GM12878 (cell line): ENCODE results near the gene ITGB5.

Experiments
- ATF2 ChIP-seq: IDR thresholded peaks from 2 replicates; pipeline ENCODE4 v1.6.1; 2012; ENCODE audit warnings: low read length, inconsistent platforms
- CEBPB ChIP-seq, 2 experiments: fragments of 150-350 bp in 1 of 2; IDR thresholded peaks; 2 replicates each; pipeline ENCODE4 v1.6.1; 2012 to 2014; ENCODE audit warnings: low read depth in 2 of 2, low read length in 2 of 2, borderline replicate concordance in 1 of 2, inconsistent platforms in 1 of 2
- CHD1 ChIP-seq: IDR thresholded peaks from 2 replicates; pipeline ENCODE4 v1.6.1; 2012; ENCODE audit warnings: low read depth, low read length, improper control_type of control experiment
- CTCF ChIP-seq, 3 experiments: IDR thresholded peaks in 2 of 3; conservative IDR thresholded peaks in 1 of 3; 2 replicates each; pipeline ENCODE4 v1.5.1; 2011; ENCODE audit warnings: low read depth in 3 of 3, low read length in 3 of 3, mild to moderate bottlenecking in 3 of 3, control low read depth in 2 of 3, moderate library complexity in 2 of 3, inconsistent platforms in 1 of 3, mixed read lengths in 1 of 3; ENCODE audit not compliant: control insufficient read depth in 2 of 3, insufficient read depth in 1 of 3; ENCODE audit errors: extremely low read depth in 1 of 3
- EP300 ChIP-seq, 2 experiments: fragments of 150-350 bp in 1 of 2; IDR thresholded peaks; 2 replicates each; pipeline ENCODE4 v1.6.1; 2011 to 2012; ENCODE audit warnings: low read depth in 2 of 2, low read length in 2 of 2, borderline replicate concordance in 1 of 2, improper control_type of control experiment in 1 of 2, inconsistent platforms in 1 of 2; ENCODE audit not compliant: control insufficient read depth in 1 of 2
- FOXK2 ChIP-seq: fragments of 450-650 bp; IDR thresholded peaks from 2 replicates; pipeline ENCODE4 v1.6.1; 2017; ENCODE audit warnings: mild to moderate bottlenecking, moderate library complexity
- HDAC2 ChIP-seq: fragments of 200-600 bp; sonication (generic); IDR thresholded peaks from 2 replicates; pipeline ENCODE4 v1.6.1; 2017
- MTA3 ChIP-seq: IDR thresholded peaks from 2 replicates; pipeline ENCODE4 v1.6.1; 2012; ENCODE audit warnings: low read length, inconsistent platforms, borderline replicate concordance
- PAX5 ChIP-seq: IDR thresholded peaks from 2 replicates; pipeline ENCODE4 v1.6.1; 2011; ENCODE audit warnings: low read depth, low read length, borderline replicate concordance
- POLR2AphosphoS5 ChIP-seq: IDR thresholded peaks from 2 replicates; pipeline ENCODE4 v1.6.1; 2011; ENCODE audit warnings: mild to moderate bottlenecking, low read length, inconsistent platforms
- RBBP5 ChIP-seq: fragments of 200-600 bp; sonication (generic); conservative IDR thresholded peaks from 2 replicates; pipeline ENCODE4 v1.6.1; 2016
- RFX5 ChIP-seq: IDR thresholded peaks from 2 replicates; pipeline ENCODE4 v1.6.1; 2011; ENCODE audit warnings: low read depth, low read length, improper control_type of control experiment
- SPI1 ChIP-seq: IDR thresholded peaks from 2 replicates; pipeline ENCODE4 v1.6.1; 2011; ENCODE audit warnings: low read depth, mild to moderate bottlenecking, low read length, moderate library complexity, borderline replicate concordance; ENCODE audit not compliant: insufficient read depth
- ZNF592 ChIP-seq: fragments of 450-650 bp; IDR thresholded peaks from 2 replicates; pipeline ENCODE4 v1.6.1; 2017; ENCODE audit warnings: mild to moderate bottlenecking, moderate library complexity

GRCh38 chr3:124918524-124918923 lies 31.4 kb upstream of the ITGB5 start:
- TF ChIP-seq CTCF (IDR thresholded peaks at IDR 0.05 in 2 of 3, conservative IDR thresholded peaks at IDR 0.05 in 1 of 3; ENCODE audit: control insufficient read depth in 2 of 3, extremely low read depth in 1 of 3, insufficient read depth in 1 of 3, low read depth in 3 of 3, low read length in 3 of 3) (no peak), CHD1 (no peak), RFX5 (no peak), PAX5 (no peak), ZNF592 (no peak), POLR2AphosphoS5 (no peak), MTA3 (no peak), RBBP5 (no peak), FOXK2 (no peak), ATF2 (no peak), HDAC2 (no peak), CEBPB (IDR thresholded peaks at IDR 0.05; ENCODE audit: borderline replicate concordance in 1 of 2, low read depth in 2 of 2, low read length in 2 of 2) (no peak), SPI1 (no peak), EP300 (IDR thresholded peaks at IDR 0.05; ENCODE audit: borderline replicate concordance in 1 of 2, control insufficient read depth in 1 of 2, low read depth in 2 of 2, low read length in 2 of 2) (no peak)
